PFSK-1 (cell line): ENCODE measurements around the gene DGKI.

Experiments
- POLR2AphosphoS5 ChIP-seq: IDR thresholded peaks from 2 replicates; pipeline ENCODE4 v1.6.1; 2012; ENCODE audit warnings: low read depth, mild to moderate bottlenecking, control low read depth, low read length, moderate library complexity
- REST ChIP-seq, 2 experiments: IDR thresholded peaks; 2 replicates each; pipeline versions ENCODE4 v1.6.1 to v1.8.0; 2011 to 2012; ENCODE audit warnings: low read depth in 2 of 2, low read length in 2 of 2, control low read depth in 1 of 2, inconsistent platforms in 1 of 2, mild to moderate bottlenecking in 1 of 2, moderate library complexity in 1 of 2; ENCODE audit not compliant: insufficient read depth in 1 of 2
- SIN3A ChIP-seq: IDR thresholded peaks from 2 replicates; pipeline ENCODE4 v1.6.1; 2012; ENCODE audit warnings: mild to moderate bottlenecking, low read length, moderate library complexity, borderline replicate concordance; ENCODE audit not compliant: insufficient read depth
- TAF1 ChIP-seq: IDR thresholded peaks from 2 replicates; pipeline ENCODE4 v1.6.1; 2012; ENCODE audit warnings: low read length, control low read depth, borderline replicate concordance; ENCODE audit not compliant: insufficient read depth

GRCh38 chr7:137634356-137634755 lies 212.4 kb downstream of the DGKI start:
- no peak for TF ChIP-seq POLR2AphosphoS5
- no peak for TF ChIP-seq SIN3A
- no peak for TF ChIP-seq REST (IDR thresholded peaks at IDR 0.05; ENCODE audit: insufficient read depth in 1 of 2, low read depth in 2 of 2, low read length in 2 of 2)
- no peak for TF ChIP-seq TAF1
